Cortex of kidney (tissue), 1 donor: ENCODE results near the gene GABRG2.

ENCODE experiments used
- DNase-seq: peaks from one replicate; lab custom pipeline; 2025; lab: John Stamatoyannopoulos, UW

Gene GABRG2

DNA sequence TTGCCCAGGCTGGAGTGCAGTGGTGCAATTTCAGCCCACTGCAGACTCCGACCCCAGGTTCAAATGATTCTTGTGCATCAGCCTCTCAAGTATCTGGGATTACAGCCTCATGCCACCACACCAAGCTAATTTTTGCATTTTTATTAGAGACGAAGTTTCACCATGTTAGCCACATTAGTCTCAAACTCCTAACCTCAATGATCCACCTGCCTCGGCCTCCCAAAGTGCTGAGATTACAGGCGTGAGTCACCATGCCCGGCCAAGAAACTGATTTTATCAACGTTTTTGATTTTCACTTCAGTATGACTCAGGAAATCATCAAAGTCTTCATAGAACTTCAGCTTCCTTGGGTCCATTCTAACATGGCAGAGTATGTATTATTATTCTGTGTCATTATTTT, 125.4 kb downstream of the GABRG2 start:
- DNase-seq: no peak

DNA sequence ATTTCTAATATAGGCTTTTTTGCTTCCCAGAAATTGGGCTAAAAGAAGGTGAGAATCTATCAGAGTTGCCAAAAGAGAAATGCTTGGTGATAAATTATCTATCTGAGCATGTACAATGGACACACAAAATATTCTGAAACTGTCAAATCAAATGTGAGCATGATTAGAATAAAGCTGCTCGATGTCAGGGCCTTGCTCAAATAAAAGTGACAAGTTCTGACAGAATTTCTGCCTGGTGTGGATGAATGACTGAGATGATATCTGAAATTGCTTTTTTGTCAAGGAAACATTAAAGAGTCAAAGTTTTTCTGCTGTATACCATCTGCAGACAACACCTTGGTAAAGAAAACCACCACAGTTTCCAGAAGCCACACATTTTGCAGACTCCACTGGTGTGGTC, 128.8 kb downstream of the GABRG2 start:
- DNase-seq: no peak

DNA sequence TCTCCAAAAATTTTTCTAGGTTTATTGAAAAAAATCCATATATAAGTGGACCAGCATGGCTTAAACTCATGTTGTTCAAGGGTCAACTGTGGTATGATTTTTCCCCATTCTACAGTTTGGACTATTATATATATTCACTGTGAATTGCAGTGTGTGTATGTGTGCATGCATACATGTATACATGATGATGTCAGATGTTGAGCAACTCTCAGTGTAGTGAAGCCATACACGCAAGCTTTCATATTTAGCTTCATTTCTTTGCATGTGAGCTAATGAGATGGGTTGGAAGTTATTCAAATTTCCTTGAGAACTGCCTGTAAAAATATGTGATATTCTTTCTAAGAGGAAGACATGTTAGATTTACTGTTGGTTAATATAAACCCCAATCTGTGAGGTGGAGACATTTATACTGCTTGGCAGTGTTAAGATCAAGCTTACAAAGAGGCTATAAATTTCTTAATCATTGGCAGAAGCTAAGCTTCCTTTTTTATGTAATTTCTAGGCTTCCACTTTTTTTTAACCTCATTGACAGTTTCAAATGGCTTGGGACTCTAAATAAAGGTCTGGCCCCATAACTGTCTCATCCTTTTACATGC, 134.8 kb downstream of the GABRG2 start:
- no peak for DNase-seq
